ENCODE results near the gene ATMIN.

DNA sequence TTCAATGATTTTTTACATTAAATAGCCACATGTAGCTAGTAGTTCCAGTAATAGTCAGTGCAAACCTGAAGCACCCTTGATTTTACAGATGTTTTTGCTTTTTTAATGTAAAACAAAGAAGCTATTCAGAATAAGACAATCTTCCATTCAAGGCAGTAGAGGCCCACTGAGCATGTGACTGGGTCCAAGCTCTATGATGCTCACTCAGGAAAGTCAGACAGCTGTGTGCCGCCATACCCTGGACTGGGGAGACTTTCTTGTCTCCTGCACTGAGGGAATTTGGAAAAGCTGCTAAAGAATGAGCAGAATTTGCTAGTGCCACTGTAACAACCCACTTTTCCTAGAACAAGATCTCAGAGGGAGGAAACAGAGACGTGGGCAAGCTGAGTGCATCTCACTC is 17.1 kb upstream of the ATMIN start:
- TF ChIP-seq, protein P1, sequence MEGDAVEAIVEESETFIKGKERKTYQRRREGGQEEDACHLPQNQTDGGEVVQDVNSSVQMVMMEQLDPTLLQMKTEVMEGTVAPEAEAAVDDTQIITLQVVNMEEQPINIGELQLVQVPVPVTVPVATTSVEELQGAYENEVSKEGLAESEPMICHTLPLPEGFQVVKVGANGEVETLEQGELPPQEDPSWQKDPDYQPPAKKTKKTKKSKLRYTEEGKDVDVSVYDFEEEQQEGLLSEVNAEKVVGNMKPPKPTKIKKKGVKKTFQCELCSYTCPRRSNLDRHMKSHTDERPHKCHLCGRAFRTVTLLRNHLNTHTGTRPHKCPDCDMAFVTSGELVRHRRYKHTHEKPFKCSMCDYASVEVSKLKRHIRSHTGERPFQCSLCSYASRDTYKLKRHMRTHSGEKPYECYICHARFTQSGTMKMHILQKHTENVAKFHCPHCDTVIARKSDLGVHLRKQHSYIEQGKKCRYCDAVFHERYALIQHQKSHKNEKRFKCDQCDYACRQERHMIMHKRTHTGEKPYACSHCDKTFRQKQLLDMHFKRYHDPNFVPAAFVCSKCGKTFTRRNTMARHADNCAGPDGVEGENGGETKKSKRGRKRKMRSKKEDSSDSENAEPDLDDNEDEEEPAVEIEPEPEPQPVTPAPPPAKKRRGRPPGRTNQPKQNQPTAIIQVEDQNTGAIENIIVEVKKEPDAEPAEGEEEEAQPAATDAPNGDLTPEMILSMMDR (conservative IDR thresholded peaks at IDR 0.05 in 1 of 2, IDR thresholded peaks at IDR 0.05 in 1 of 2; ENCODE audit: low read depth in 1 of 2, low read length in 2 of 2), result no peak
- TF ChIP-seq EZH2 (IDR thresholded peaks at IDR 0.05; ENCODE audit: low read length, missing control alignments), result no peak
